AG20443 (cell line): ENCODE data around the gene NFIX.
A peak's percentile ranks its signal among the peaks of the same experiment; 100 is the strongest.
"Not testable (repeated sequence)": the region's sequence is repeated elsewhere in the genome, so short reads cannot be mapped to it uniquely, and the experiment has no call there.

Experiments used
- DNase-seq: peaks from one replicate; pipeline ENCODE4 v3.0.0; 2012; ENCODE audit warnings: low spot score, mixed read lengths

Gene NFIX

GRCh38 chr19:12994701-12995595, at the start of gene NFIX:
NFIX (plus strand) TSS chr19:12995475; CDS start chr19:12995838, 363 bp downstream.
- peak; percentile 84 for DNase-seq

- peak; percentile 97 for DNase-seq
These were observed 49.7 kb upstream of the NFIX start, which contains the start of gene RAD23A for GRCh38 chr19:12945479-12946091. RAD23A (plus strand) TSS chr19:12945862; CDS start chr19:12945949, 87 bp downstream.

GRCh38 chr19:12946092-12946721, 49.1 kb upstream of the NFIX start:
- DNase-seq: peak; percentile 89

- no peak for DNase-seq
These were observed 48.4 kb upstream of the NFIX start for GRCh38 chr19:12946731-12947496.

- no peak for DNase-seq
These were observed 47.3 kb upstream of the NFIX start for GRCh38 chr19:12947702-12948611.

GRCh38 chr19:12948612-12949362, 46.5 kb upstream of the NFIX start:
- DNase-seq: no peak

- no peak for DNase-seq
These were observed 45.7 kb upstream of the NFIX start for GRCh38 chr19:12949363-12950283.

GRCh38 chr19:12952050-12952449, 43.2 kb upstream of the NFIX start:
- DNase-seq: not testable (repeated sequence)

- peak; percentile 83 for DNase-seq
These were observed 42.7 kb upstream of the NFIX start for GRCh38 chr19:12952488-12953137.

- DNase-seq: peak; percentile 42
These were observed 42.0 kb upstream of the NFIX start for GRCh38 chr19:12953138-12953798.

- DNase-seq: no peak
These were observed 41.3 kb upstream of the NFIX start for GRCh38 chr19:12953799-12954611.

GRCh38 chr19:12954612-12954962, 40.7 kb upstream of the NFIX start:
- no peak for DNase-seq

GRCh38 chr19:12955575-12955974, 39.7 kb upstream of the NFIX start:
- DNase-seq: not testable (repeated sequence)

- no peak for DNase-seq
These were observed 39.3 kb upstream of the NFIX start for GRCh38 chr19:12955996-12956395.

- DNase-seq: peak; percentile 90
These were observed 38.6 kb upstream of the NFIX start, which contains the start of gene GADD45GIP1 for GRCh38 chr19:12956446-12957388. GADD45GIP1 (minus strand) TSS chr19:12957223; CDS start chr19:12957212, 11 bp downstream.
